Naive thymus-derived CD8-positive, alpha-beta T cell (primary cell): ENCODE data around the gene HSDL1. TPM values are rescaled to one million over a fixed set of nuclear protein-coding genes. Genes with fewer than 3 reads are reported as not detected.

Source experiments
- ATAC-seq, 2 donors: fragments of 150-1000 bp; cut with Tn5 transposase in 1 of 2; sonication (Bioruptor Pico), chemical (Tn5 transposase) in 1 of 2; 1 replicate in 1 of 2; 2 replicates in 1 of 2; pipeline ENCODE4 v1.10.0; 2021; ENCODE audit warnings: mild to moderate bottlenecking in 2 of 2, moderate library complexity in 2 of 2
- POLR2A ChIA-PET: fragments of 350-600 bp; sonication (Branson Sonifier 250); formaldehyde crosslinking; loops from one replicate; lab custom pipeline; 2021; ENCODE audit warnings: antibody characterized with exemption; lab: Charles Lee
- DNase-seq, 10 donors: peaks; one replicate each; pipeline versions ENCODE4 v3.0.0 to v3.0.0-alpha.2; 2020 to 2022
- H3K27ac Mint-ChIP-seq, 10 donors: one replicate each; pipeline ENCODE4 v1.8.0; 2020 to 2022; ENCODE audit warnings: mild to moderate bottlenecking in 10 of 10, mixed read lengths in 10 of 10, moderate library complexity in 4 of 10, inconsistent platforms in 1 of 10
- H3K27me3 Mint-ChIP-seq, 5 donors: one replicate each; pipeline ENCODE4 v1.8.0; 2021 to 2022; ENCODE audit warnings: mixed read lengths in 5 of 5
- H3K36me3 Mint-ChIP-seq, 3 donors: one replicate each; pipeline ENCODE4 v1.8.0; 2020 to 2022; ENCODE audit warnings: mixed read lengths in 3 of 3, mild to moderate bottlenecking in 2 of 3, inconsistent platforms in 1 of 3
- H3K4me1 Mint-ChIP-seq, 4 donors: one replicate each; pipeline ENCODE4 v1.8.0; 2021 to 2022; ENCODE audit warnings: mixed read lengths in 4 of 4
- H3K4me3 Mint-ChIP-seq, 10 donors: one replicate each; pipeline ENCODE4 v1.8.0; 2020 to 2022; ENCODE audit warnings: mild to moderate bottlenecking in 10 of 10, mixed read lengths in 10 of 10, moderate library complexity in 6 of 10, inconsistent platforms in 1 of 10
- H3K9me3 Mint-ChIP-seq, 9 donors: one replicate each; pipeline ENCODE4 v1.8.0; 2020 to 2022; ENCODE audit warnings: mixed read lengths in 9 of 9, mild to moderate bottlenecking in 3 of 9, inconsistent platforms in 1 of 9, moderate library complexity in 1 of 9
- polyA plus RNA-seq, 3 donors: library from polyadenylated mRNA; unstranded; fragments of 300-500 nt; fragmentation: Illumina TruSeq; gene quantifications; one replicate each; pipeline ENCODE4 v1.2.3, GENCODE V29; 2021
- total RNA-seq, 8 experiments: library from RNA in 2 of 8; stranded (reverse) in 2 of 8; gene quantifications; one replicate each; pipeline ENCODE4 v1.2.3 and lab custom pipeline; 2021 to 2026

Gene HSDL1
- total and polyA plus RNA-seq, 5 experiments from 2014 or later, result 8.4 to 24.8 (median 14.7) TPM

DNA sequence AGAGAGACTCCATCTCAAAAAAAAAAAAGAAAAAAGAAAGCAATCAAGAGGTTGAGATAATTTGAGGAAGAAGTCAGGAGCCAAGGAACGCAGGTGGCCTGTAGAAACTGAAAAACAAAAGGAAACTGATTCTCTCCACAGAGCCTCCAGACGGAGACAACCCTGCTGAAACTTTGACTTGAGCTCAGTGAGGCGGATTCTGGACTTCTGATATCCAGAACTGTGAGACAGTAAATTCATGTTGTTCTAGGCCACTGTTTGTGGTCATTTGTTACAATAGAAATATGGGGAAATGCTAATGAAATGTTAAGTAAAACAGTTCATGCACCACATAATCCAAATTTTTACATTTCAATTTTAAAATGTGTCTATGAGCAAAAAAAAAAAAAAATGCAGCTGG, 33.5 kb downstream of the HSDL1 start:
- Mint-ChIP-seq H3K4me3 (peak overlapping the region in 2 of 10 donors; percentile 30 to 45), H3K4me1 (peaks cover 20 to 67% (median 63%) of the 10 kb centered on the region in 4 donors), H3K27ac (peak overlapping the region in 2 of 10 donors; percentile 9 to 32), H3K36me3 (peaks cover 0 to 45% (median 0%) of the 10 kb centered on the region in 3 donors), H3K27me3 (no peaks in the 10 kb centered on the region), H3K9me3 (no peaks in the 10 kb centered on the region)
- POLR2A ChIA-PET, result interaction anchor here (0.7 kb wide), 2 partner anchors 10 to 49 kb away, joined by 3 read pairs; no protein-coding TSS in a partner anchor
- ATAC-seq, result no peak
- DNase-seq, result no peak

DNA sequence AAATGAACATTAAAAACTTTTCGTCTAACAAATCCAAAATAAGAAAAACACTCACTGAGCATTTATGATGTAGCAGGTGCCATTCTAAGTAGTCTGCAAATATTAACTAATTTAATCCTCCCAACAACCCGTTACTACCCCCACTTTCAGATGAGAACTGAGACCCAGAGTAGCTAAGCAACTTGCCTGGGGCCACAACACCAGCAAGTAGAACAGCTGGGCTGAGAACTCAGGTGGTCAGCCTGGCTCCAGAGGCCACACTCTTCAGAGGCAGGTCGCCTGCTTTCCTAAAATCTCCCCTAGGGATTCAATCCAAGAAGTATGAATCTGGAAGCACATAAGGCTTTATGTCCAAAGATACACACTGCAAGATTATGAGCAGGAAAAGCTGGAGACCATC, 34.5 kb downstream of the HSDL1 start:
- no peak for ATAC-seq
- peak overlapping the region in 5 of 10 donors; percentile 10 to 45 (median 26) for H3K4me3 Mint-ChIP-seq

DNA sequence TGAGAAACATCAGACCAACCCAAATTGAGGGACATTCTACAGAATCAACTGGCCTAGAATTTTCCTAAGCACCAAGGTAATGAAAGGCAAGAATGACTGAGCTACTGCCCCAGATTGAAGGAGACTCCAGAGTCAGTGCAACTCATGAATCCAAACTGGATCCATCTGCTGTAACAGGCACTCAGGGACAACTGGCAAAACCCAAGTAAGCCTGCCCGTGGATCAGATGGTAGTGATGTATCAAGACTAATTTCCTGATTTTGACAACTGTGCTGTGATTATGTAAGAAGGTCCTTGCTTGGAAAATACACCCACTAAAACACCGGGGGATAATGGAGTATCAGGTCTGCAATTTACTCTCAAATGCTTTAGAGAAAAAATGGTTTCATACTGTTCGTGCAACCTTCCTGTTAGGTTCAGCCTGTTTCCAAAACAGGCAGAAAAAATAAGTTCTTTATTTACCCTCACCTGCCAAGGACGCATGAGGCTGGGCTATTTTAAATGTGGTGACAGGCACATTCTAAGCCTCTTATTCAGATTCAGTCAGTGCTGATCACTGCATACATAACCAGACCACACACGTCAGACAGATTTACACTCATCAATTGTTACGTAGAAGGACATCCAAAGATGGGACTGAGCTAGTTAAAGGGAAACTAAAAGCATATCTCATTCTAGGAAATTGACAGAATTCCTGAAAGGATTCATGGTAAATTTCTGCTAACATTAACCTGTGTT, 35.2 kb downstream of the HSDL1 start:
- no peak overlapping the region for H3K27ac Mint-ChIP-seq
- no peaks in the 10 kb centered on the region for H3K27me3 Mint-ChIP-seq
- DNase-seq (no peak), ATAC-seq (no peak)
- H3K36me3 Mint-ChIP-seq, result peaks cover 0 to 52% (median 0%) of the 10 kb centered on the region in 3 donors
- H3K9me3 Mint-ChIP-seq, result no peaks in the 10 kb centered on the region
- no peak overlapping the region for H3K4me3 Mint-ChIP-seq
- POLR2A ChIA-PET, result no interaction called here
- peaks cover 32 to 66% (median 64%) of the 10 kb centered on the region in 4 donors for H3K4me1 Mint-ChIP-seq

More for the DNA sequence above, 34.5 kb downstream of the HSDL1 start:
- Mint-ChIP-seq H3K27me3 (no peaks in the 10 kb centered on the region), H3K27ac (peak overlapping the region in 2 of 10 donors; percentile 43 to 69), H3K4me1 (peaks cover 28 to 68% (median 65%) of the 10 kb centered on the region in 4 donors), H3K9me3 (no peaks in the 10 kb centered on the region), H3K36me3 (peaks cover 0 to 50% (median 0%) of the 10 kb centered on the region in 3 donors)
- DNase-seq, result no peak
- POLR2A ChIA-PET, result no interaction called here

DNA sequence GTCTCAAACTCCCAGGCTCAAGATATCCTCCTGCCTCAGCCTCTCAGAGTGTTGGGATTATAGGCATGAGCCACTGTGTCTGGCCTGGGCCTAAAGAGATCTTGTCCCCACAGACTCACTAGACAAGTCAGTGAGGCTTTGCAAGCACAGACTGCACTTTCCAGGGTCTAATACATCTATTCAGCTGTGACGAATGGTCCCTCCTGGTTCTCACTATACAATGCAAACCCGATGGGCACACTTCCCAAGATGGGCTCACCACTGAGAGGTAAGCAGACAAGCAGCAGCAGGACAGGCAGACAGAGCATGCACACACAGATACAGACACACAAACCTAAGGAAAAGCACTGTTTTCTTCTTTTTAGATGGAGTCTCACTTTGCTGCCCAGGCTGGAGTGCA, 37.1 kb downstream of the HSDL1 start:
- H3K27me3 Mint-ChIP-seq, result no peaks in the 10 kb centered on the region
- POLR2A ChIA-PET, result interaction anchor here (0.7 kb wide), 1 partner anchor 712 kb away, joined by 3 read pairs; the partner anchor contains the start of gene CRISPLD2
- H3K9me3 Mint-ChIP-seq, result no peaks in the 10 kb centered on the region
- no peak for ATAC-seq
- H3K36me3 Mint-ChIP-seq, result peaks cover 0 to 49% (median 0%) of the 10 kb centered on the region in 3 donors
- H3K4me1 Mint-ChIP-seq, result peaks cover 33 to 73% (median 68%) of the 10 kb centered on the region in 4 donors
- peak overlapping the region in 3 of 10 donors; percentile 4 to 66 (median 41) for H3K27ac Mint-ChIP-seq
- no peak for DNase-seq
- peak overlapping the region in 2 of 10 donors; percentile 6 to 11 for H3K4me3 Mint-ChIP-seq

DNA sequence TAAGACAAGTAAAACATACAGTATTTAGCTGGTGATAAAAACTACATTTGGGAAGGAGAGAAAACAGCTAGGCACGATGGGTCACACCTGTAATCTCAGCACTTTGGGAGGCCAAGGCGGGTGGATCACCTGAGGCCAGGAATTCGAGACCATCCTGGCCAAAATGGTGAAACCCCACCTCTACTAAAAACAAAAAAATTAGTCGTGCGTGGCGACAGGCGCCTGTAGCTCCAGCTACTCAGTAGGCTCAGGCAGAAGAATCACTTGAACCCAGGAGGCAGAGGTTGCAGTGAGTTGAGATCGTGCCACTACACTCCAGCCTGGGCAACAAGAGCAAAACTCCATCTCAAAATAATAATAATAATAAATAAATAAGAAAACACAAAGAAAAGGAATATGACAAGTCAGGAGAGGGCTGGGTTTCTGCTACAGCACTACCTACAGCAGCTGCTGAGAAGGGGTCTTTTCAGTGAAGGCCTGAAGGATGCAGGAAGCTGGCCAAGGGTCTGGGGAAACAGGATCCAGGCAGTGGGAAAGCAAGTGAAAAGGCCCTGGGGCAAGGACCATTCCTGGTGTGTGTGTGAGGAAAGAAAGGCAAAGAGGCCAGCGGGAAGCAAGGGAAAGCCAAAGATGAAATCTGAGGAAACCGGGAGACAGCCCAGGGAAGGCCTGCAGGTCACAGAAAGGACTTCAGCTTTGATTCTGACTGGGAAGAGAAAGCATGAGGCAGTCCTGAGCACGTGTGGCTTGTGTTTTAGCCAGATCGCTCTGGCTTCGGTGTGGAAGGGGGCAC, 38.8 kb downstream of the HSDL1 start:
- no peaks in the 10 kb centered on the region for H3K27me3 Mint-ChIP-seq
- H3K27ac Mint-ChIP-seq, result peak overlapping the region in 8 of 10 donors; percentile 18 to 77 (median 55)
- POLR2A ChIA-PET, result interaction anchor here (1.9 kb wide), 1 partner anchor 11 kb away, joined by 5 read pairs; the partner anchor contains the start of gene MBTPS1
- ATAC-seq, result no peak
- H3K4me1 Mint-ChIP-seq, result peaks cover 38 to 77% (median 70%) of the 10 kb centered on the region in 4 donors
- no peak for DNase-seq
- H3K36me3 Mint-ChIP-seq, result peaks cover 0 to 55% (median 0%) of the 10 kb centered on the region in 3 donors
- H3K4me3 Mint-ChIP-seq, result peak overlapping the region in 2 of 10 donors; percentile 10 to 22
- H3K9me3 Mint-ChIP-seq, result no peaks in the 10 kb centered on the region

DNA sequence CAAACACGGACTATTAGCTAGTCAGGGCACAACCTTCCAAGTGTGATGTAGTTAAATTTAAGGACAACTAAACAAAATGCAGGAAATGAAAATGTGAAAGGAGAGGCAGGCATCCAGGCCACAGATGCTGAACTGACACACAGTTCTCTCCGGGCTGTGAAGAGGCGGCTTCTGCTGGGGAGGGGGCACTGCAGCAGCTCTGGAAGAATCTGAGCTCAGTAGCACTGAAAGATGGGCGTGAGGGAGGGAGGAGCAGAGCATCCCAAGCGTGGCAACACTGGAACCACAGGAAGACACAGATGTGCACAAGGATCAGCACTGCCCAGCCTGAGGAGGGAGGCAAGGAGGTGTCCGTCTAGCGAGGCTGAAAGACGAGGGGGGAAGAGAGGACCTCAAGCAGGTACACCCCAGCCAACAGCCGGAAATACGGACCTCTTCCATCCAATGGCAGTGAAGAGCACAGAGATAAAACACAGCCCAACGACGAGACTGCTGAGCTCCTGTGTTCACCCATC, 39.6 kb downstream of the HSDL1 start:
- POLR2A ChIA-PET, result interaction anchor here (1.9 kb wide), 1 partner anchor 11 kb away, joined by 5 read pairs; the partner anchor contains the start of gene MBTPS1
- no peaks in the 10 kb centered on the region for H3K9me3 Mint-ChIP-seq
- peaks cover 0 to 53% (median 0%) of the 10 kb centered on the region in 3 donors for H3K36me3 Mint-ChIP-seq
- peak overlapping the region in 5 of 10 donors; percentile 3 to 36 (median 8) for H3K4me3 Mint-ChIP-seq
- no peak for DNase-seq
- ATAC-seq, result no peak
- H3K4me1 Mint-ChIP-seq, result peaks cover 32 to 70% (median 62%) of the 10 kb centered on the region in 4 donors
- H3K27me3 Mint-ChIP-seq, result no peaks in the 10 kb centered on the region
- peak overlapping the region in 7 of 10 donors; percentile 4 to 88 (median 77) for H3K27ac Mint-ChIP-seq

DNA sequence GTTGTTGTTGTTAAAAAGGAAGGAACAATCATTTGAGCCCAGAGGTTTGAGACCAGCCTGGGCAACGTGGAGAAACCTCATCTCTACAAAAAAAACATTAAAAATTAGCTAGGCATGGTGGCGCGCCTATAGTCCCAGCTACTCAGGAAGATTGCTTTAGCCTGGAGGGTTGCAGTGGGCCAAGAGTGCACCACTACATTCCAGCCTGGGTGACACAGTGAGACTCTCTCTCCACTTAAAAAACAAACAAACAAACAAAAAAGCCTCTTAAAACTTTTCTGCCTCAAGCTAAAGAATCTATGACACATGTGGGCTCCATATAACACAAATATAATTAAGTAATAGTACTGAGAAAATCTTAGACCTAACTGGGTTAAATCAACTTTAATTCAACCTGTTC, 40.7 kb downstream of the HSDL1 start:
- Mint-ChIP-seq H3K36me3 (peaks cover 0 to 58% (median 0%) of the 10 kb centered on the region in 3 donors), H3K27ac (peak overlapping the region in 1 of 10 donors; percentile 43), H3K4me3 (peak overlapping the region in 1 of 10 donors; percentile 8), H3K4me1 (peaks cover 32 to 70% (median 59%) of the 10 kb centered on the region in 4 donors), H3K27me3 (no peaks in the 10 kb centered on the region), H3K9me3 (no peaks in the 10 kb centered on the region)
- ATAC-seq, result no peak
- DNase-seq, result no peak
- POLR2A ChIA-PET, result interaction anchor here (1.5 kb wide), 1 partner anchor 13 kb away, joined by 3 read pairs; the partner anchor contains the start of gene MBTPS1

DNA sequence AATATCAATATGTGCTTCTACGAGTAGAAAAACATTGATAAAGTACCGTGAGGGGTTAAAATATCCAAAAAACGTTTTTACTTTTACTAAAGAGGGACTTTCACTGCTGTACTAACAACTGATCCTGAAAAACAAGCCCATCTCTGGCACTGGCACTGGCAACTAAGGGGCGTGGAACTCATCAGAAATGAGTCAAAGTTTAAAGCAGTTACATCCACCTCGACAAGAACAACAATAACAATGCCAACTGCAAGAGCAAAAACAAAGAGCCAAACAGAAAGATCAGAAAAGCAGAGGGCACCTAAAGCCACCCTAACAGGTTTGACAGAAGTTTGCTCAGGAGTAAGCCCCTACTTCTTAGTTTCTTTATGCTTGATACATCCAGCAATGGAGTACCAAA, 41.3 kb downstream of the HSDL1 start:
- POLR2A ChIA-PET, result interaction anchor here (1.5 kb wide), 1 partner anchor 13 kb away, joined by 3 read pairs; the partner anchor contains the start of gene MBTPS1
- peaks cover 28 to 69% (median 54%) of the 10 kb centered on the region in 4 donors for H3K4me1 Mint-ChIP-seq
- DNase-seq (no peak), ATAC-seq (no peak)
- no peaks in the 10 kb centered on the region for H3K9me3 Mint-ChIP-seq
- no peaks in the 10 kb centered on the region for H3K27me3 Mint-ChIP-seq
- peak overlapping the region in 3 of 10 donors; percentile 6 to 83 (median 58) for H3K27ac Mint-ChIP-seq
- peak overlapping the region in 1 of 10 donors; percentile 21 for H3K4me3 Mint-ChIP-seq
- peaks cover 0 to 58% (median 4%) of the 10 kb centered on the region in 3 donors for H3K36me3 Mint-ChIP-seq

DNA sequence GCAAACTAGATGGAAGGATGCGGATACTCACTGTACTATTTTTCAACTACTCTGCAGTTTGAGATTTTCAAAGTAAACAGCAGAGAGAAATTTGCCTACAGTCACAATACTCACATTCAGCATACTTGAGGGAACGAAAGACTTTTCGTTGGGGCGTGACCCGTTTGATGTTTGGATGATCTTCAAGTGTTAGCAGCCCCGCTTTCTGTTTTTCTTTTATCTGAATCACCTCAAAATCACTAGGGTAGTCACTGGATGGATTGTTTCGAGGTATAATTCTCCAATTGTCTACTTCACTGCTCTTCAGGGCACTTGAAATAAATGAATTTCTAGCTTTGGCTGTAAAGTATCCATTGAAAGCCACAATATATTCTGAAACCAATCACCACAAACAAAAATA, 46.0 kb downstream of the HSDL1 start:
- ATAC-seq (no peak), DNase-seq (no peak)
- H3K36me3 Mint-ChIP-seq, result peaks cover 0 to 77% (median 5%) of the 10 kb centered on the region in 3 donors
- POLR2A ChIA-PET, result no interaction called here
- no peaks in the 10 kb centered on the region for H3K27me3 Mint-ChIP-seq
- no peaks in the 10 kb centered on the region for H3K9me3 Mint-ChIP-seq
- no peak overlapping the region for H3K4me3 Mint-ChIP-seq
- peak overlapping the region in 2 of 10 donors; percentile 7 to 67 for H3K27ac Mint-ChIP-seq
- H3K4me1 Mint-ChIP-seq, result peaks cover 12 to 37% (median 21%) of the 10 kb centered on the region in 4 donors

DNA sequence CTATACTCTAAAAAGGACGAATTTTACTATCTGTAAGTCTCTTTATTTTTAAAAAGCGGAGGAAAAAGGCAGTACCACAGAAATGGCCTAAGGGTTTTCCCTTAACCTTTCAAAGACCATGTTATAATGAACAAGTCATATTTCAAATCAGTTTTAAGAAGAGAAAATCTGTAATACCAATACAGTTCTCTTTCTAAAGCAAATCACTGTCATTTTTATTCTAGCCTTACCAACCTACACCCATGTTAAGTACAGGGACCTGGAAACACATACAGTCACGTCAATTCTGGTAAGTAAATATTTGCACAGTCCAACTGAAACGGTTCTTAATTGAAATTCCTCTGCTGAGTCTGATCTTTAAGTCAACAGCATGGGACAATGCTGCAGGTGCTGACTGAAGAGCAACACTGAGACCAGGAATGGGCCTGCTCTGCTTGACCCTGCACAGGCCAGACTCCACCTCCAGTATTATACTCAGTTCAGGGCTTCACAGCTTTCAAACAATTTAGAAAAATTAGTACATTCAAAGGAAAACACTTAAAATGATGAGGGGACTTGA, 48.5 kb downstream of the HSDL1 start:
- H3K27ac Mint-ChIP-seq, result no peak overlapping the region
- POLR2A ChIA-PET, result no interaction called here
- peaks cover 0 to 16% (median 9%) of the 10 kb centered on the region in 4 donors for H3K4me1 Mint-ChIP-seq
- H3K4me3 Mint-ChIP-seq, result no peak overlapping the region
- H3K27me3 Mint-ChIP-seq, result no peaks in the 10 kb centered on the region
- no peak for ATAC-seq
- DNase-seq, result no peak
- H3K9me3 Mint-ChIP-seq, result no peaks in the 10 kb centered on the region
- peaks cover 0 to 94% (median 11%) of the 10 kb centered on the region in 3 donors for H3K36me3 Mint-ChIP-seq

DNA sequence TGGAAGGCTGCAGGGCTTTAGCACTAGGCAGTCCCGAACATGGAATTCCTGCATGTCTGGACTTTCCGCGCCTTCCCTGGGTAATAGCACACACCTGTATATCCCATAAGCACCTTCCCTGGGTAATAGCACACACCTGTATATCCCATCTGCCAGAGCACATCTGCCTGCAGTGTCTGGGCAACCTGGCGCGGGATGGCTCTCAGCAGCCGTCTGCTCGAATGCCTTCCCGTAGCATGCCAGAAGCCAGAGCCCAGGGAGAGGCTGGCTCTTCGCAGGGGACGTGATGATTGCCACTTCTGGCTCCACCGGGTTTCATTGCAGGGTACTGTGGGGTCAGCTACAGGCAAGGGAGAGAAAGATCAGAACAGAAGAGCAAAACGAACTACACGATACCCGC, 49.5 kb downstream of the HSDL1 start:
- H3K27me3 Mint-ChIP-seq, result no peaks in the 10 kb centered on the region
- peak overlapping the region in 1 of 10 donors; percentile 36 for H3K4me3 Mint-ChIP-seq
- peaks cover 0 to 19% (median 8%) of the 10 kb centered on the region in 4 donors for H3K4me1 Mint-ChIP-seq
- DNase-seq, result no peak
- H3K9me3 Mint-ChIP-seq, result no peaks in the 10 kb centered on the region
- H3K27ac Mint-ChIP-seq, result peak overlapping the region in 1 of 10 donors; percentile 74
- POLR2A ChIA-PET, result no interaction called here
- no peak for ATAC-seq
- peaks cover 0 to 96% (median 14%) of the 10 kb centered on the region in 3 donors for H3K36me3 Mint-ChIP-seq
